ENCODE data around the gene GNAQ.

DNA sequence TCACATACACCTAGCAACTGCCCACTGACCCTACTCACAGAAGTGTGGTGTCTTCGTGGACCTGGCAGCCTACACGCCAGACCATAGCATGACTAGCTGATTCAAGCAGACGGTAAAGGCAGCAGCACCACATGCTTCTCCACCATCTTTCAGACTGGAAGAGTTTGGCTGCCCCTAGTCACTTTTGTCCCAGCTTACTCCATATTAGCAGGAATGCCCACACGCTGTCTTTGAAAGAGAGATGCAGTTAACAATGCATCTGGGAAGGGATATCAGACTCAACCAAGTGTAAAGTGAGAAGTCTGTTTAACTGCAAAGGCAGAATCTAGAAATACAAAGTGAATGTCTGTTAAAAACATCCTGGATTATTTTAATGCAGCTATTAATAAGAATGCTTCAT lies 206.2 kb downstream of the GNAQ start:
- TF ChIP-seq, protein P1, sequence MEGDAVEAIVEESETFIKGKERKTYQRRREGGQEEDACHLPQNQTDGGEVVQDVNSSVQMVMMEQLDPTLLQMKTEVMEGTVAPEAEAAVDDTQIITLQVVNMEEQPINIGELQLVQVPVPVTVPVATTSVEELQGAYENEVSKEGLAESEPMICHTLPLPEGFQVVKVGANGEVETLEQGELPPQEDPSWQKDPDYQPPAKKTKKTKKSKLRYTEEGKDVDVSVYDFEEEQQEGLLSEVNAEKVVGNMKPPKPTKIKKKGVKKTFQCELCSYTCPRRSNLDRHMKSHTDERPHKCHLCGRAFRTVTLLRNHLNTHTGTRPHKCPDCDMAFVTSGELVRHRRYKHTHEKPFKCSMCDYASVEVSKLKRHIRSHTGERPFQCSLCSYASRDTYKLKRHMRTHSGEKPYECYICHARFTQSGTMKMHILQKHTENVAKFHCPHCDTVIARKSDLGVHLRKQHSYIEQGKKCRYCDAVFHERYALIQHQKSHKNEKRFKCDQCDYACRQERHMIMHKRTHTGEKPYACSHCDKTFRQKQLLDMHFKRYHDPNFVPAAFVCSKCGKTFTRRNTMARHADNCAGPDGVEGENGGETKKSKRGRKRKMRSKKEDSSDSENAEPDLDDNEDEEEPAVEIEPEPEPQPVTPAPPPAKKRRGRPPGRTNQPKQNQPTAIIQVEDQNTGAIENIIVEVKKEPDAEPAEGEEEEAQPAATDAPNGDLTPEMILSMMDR (IDR thresholded peaks at IDR 0.05) = no peak
- no peak for TF ChIP-seq EZH2 (IDR thresholded peaks at IDR 0.05; ENCODE audit: borderline replicate concordance, insufficient read depth, low read depth, low read length, poor library complexity, severe bottlenecking)

All from B cell (primary cell).